Activated CD4-positive, alpha-beta memory T cell treated with anti-CD3 and anti-CD28 coated beads, Interleukin-2, amount 10 ng/mL, durations not matched to agents 7 days and 5 days (primary cell): ENCODE data around the gene ARHGAP31. TPM values are rescaled to one million over a fixed set of nuclear protein-coding genes. Genes with fewer than 3 reads are reported as not detected.
A peak's percentile ranks its signal among the peaks of the same experiment; 100 is the strongest.

Source experiments
- CTCF ChIA-PET: fragments of 350-600 bp; sonication (Branson Sonifier 250); formaldehyde crosslinking; loops from one replicate; lab custom pipeline; 2021; ENCODE audit warnings: antibody characterized with exemption, inconsistent platforms; lab: Charles Lee
- POLR2A ChIA-PET: fragments of 350-600 bp; sonication (Branson Sonifier 250); formaldehyde crosslinking; loops from one replicate; lab custom pipeline; 2021; ENCODE audit warnings: antibody characterized with exemption; lab: Charles Lee
- DNase-seq: peaks from one replicate; pipeline ENCODE4 v3.0.0-alpha.2; 2020
- H3K27ac Mint-ChIP-seq: one replicate; pipeline ENCODE4 v1.8.0; 2021; ENCODE audit warnings: mild to moderate bottlenecking, mixed read lengths
- H3K27me3 Mint-ChIP-seq: one replicate; pipeline ENCODE4 v1.8.0; 2021; ENCODE audit warnings: mixed read lengths
- H3K36me3 Mint-ChIP-seq: one replicate; pipeline ENCODE4 v1.8.0; 2021; ENCODE audit warnings: low read depth, mixed read lengths
- H3K4me1 Mint-ChIP-seq: one replicate; pipeline ENCODE4 v1.8.0; 2021; ENCODE audit warnings: mixed read lengths
- H3K4me3 Mint-ChIP-seq: one replicate; pipeline ENCODE4 v1.8.0; 2021; ENCODE audit warnings: mild to moderate bottlenecking, mixed read lengths
- H3K9me3 Mint-ChIP-seq: one replicate; pipeline ENCODE4 v1.8.0; 2021; ENCODE audit warnings: mixed read lengths
- total RNA-seq, 2 experiments: library from RNA; stranded (reverse); gene quantifications; one replicate each; pipeline ENCODE4 v1.2.3, GENCODE V29; 2021

ARHGAP31 gene
- total RNA-seq, 2 experiments from 2014 or later: 3.7 to 4.5 TPM

- H3K27me3 Mint-ChIP-seq: peaks cover 6% of the 10 kb centered on the region
- no peak for DNase-seq
- ChIA-PET POLR2A (interaction anchor here (1.8 kb wide), 1 partner anchor 15 kb away, joined by 4 read pairs; the partner anchor contains the start of gene ARHGAP31), CTCF (no interaction called here)
- H3K27ac Mint-ChIP-seq: no peak overlapping the region
- peaks cover 20% of the 10 kb centered on the region for H3K9me3 Mint-ChIP-seq
- H3K4me3 Mint-ChIP-seq: no peak overlapping the region
- peaks cover 14% of the 10 kb centered on the region for H3K36me3 Mint-ChIP-seq
- H3K4me1 Mint-ChIP-seq: no peaks in the 10 kb centered on the region
These were observed 14.5 kb upstream of the ARHGAP31 start for GRCh38 chr3:119279584-119280243.

- Mint-ChIP-seq H3K4me1 (peaks cover 15% of the 10 kb centered on the region), H3K9me3 (peaks cover 21% of the 10 kb centered on the region), H3K36me3 (peaks cover 18% of the 10 kb centered on the region), H3K27ac (no peak overlapping the region), H3K27me3 (peaks cover 44% of the 10 kb centered on the region), H3K4me3 (no peak overlapping the region)
- no peak for DNase-seq
- ChIA-PET POLR2A (no interaction called here), CTCF (no interaction called here)
These were observed 5.3 kb upstream of the ARHGAP31 start for GRCh38 chr3:119288669-119289403.

- Mint-ChIP-seq H3K36me3 (peaks cover 17% of the 10 kb centered on the region), H3K27ac (no peak overlapping the region), H3K9me3 (peaks cover 18% of the 10 kb centered on the region), H3K27me3 (peaks cover 43% of the 10 kb centered on the region), H3K4me3 (no peak overlapping the region), H3K4me1 (peaks cover 18% of the 10 kb centered on the region)
- ChIA-PET CTCF (no interaction called here), POLR2A (no interaction called here)
- DNase-seq: no peak
These were observed 4.8 kb upstream of the ARHGAP31 start for GRCh38 chr3:119289404-119289770.

GRCh38 chr3:119290613-119291012 lies 3.6 kb upstream of the ARHGAP31 start:
- peaks cover 23% of the 10 kb centered on the region for H3K4me1 Mint-ChIP-seq
- no peak overlapping the region for H3K4me3 Mint-ChIP-seq
- DNase-seq: no peak
- peaks cover 36% of the 10 kb centered on the region for H3K27me3 Mint-ChIP-seq
- peaks cover 9% of the 10 kb centered on the region for H3K36me3 Mint-ChIP-seq
- POLR2A ChIA-PET: interaction anchor here (1.2 kb wide), 1 partner anchor 32 kb away, joined by 3 read pairs; no protein-coding TSS in a partner anchor
- CTCF ChIA-PET: interaction anchor here (0.7 to 1.7 kb wide), 2 partner anchors 48 to 63 kb away, joined by 3 to 4 read pairs; no protein-coding TSS in a partner anchor
- H3K9me3 Mint-ChIP-seq: peaks cover 17% of the 10 kb centered on the region
- H3K27ac Mint-ChIP-seq: no peak overlapping the region

- CTCF ChIA-PET: interaction anchor here (0.7 to 1.7 kb wide), 2 partner anchors 47 to 62 kb away, joined by 3 to 4 read pairs; no protein-coding TSS in a partner anchor
- peaks cover 9% of the 10 kb centered on the region for H3K36me3 Mint-ChIP-seq
- POLR2A ChIA-PET: interaction anchor here (1.2 kb wide), 1 partner anchor 32 kb away, joined by 3 read pairs; no protein-coding TSS in a partner anchor
These were observed 3.0 kb upstream of the ARHGAP31 start for GRCh38 chr3:119291062-119291700.

GRCh38 chr3:119292666-119293065 lies 1.5 kb upstream of the ARHGAP31 start:
- POLR2A ChIA-PET: interaction anchor here (1.0 to 1.3 kb wide), 4 partner anchors 30 to 803 kb away, joined by 3 to 6 read pairs (median 4); no protein-coding TSS in a partner anchor
- Mint-ChIP-seq H3K36me3 (peaks cover 10% of the 10 kb centered on the region), H3K27me3 (peaks cover 37% of the 10 kb centered on the region), H3K27ac (peak overlapping the region; percentile 2), H3K4me3 (peak overlapping the region; percentile 80), H3K4me1 (peaks cover 38% of the 10 kb centered on the region), H3K9me3 (peaks cover 9% of the 10 kb centered on the region)
- CTCF ChIA-PET: interaction anchor here (0.8 to 1.1 kb wide), 3 partner anchors 13 to 52 kb away, joined by 3 read pairs; partner anchors contain the start of gene B4GALT4
- no peak for DNase-seq

More at GRCh38 chr3:119291062-119291700, 3.0 kb upstream of the ARHGAP31 start:
- H3K4me3 Mint-ChIP-seq: no peak overlapping the region
- peaks cover 29% of the 10 kb centered on the region for H3K4me1 Mint-ChIP-seq
- H3K9me3 Mint-ChIP-seq: peaks cover 17% of the 10 kb centered on the region
- no peak overlapping the region for H3K27ac Mint-ChIP-seq
- peaks cover 40% of the 10 kb centered on the region for H3K27me3 Mint-ChIP-seq
- DNase-seq: no peak

GRCh38 chr3:119293105-119293870 lies 895 bp upstream of the ARHGAP31 start:
- peak overlapping the region; percentile 74 for H3K27ac Mint-ChIP-seq
- peaks cover 31% of the 10 kb centered on the region for H3K27me3 Mint-ChIP-seq
- H3K4me1 Mint-ChIP-seq: peaks cover 45% of the 10 kb centered on the region
- peak overlapping the region; percentile 80 for H3K4me3 Mint-ChIP-seq
- CTCF ChIA-PET: interaction anchor here (1.1 to 2.5 kb wide), 2 partner anchors 29 to 52 kb away, joined by 3 to 8 read pairs; partner anchors contain the start of gene B4GALT4
- peaks cover 5% of the 10 kb centered on the region for H3K9me3 Mint-ChIP-seq
- POLR2A ChIA-PET: interaction anchor here (0.7 to 5.9 kb wide), 13 partner anchors 11 to 802 kb away, joined by 3 to 60 read pairs (median 5); partner anchors contain the start of genes B4GALT4, GSK3B, POGLUT1 and TMEM39A
- no peak for DNase-seq
- peaks cover 3% of the 10 kb centered on the region for H3K36me3 Mint-ChIP-seq

- Mint-ChIP-seq H3K9me3 (no peaks in the 10 kb centered on the region), H3K27me3 (peaks cover 28% of the 10 kb centered on the region), H3K36me3 (peaks cover 3% of the 10 kb centered on the region), H3K4me3 (peak overlapping the region; percentile 80), H3K27ac (peak overlapping the region; percentile 76), H3K4me1 (peaks cover 47% of the 10 kb centered on the region)
- DNase-seq: peak; percentile 50
- ChIA-PET POLR2A (interaction anchor here (1.0 to 5.9 kb wide), 11 partner anchors 9 to 800 kb away, joined by 3 to 60 read pairs (median 4); partner anchors contain the start of genes B4GALT4, GSK3B, POGLUT1 and TMEM39A), CTCF (interaction anchor here (1.0 to 2.5 kb wide), 4 partner anchors 20 to 58 kb away, joined by 3 to 8 read pairs (median 3); partner anchors contain the start of gene B4GALT4)
These were observed 801 bp downstream of the ARHGAP31 start for GRCh38 chr3:119294696-119295671.

- Mint-ChIP-seq H3K27me3 (peaks cover 19% of the 10 kb centered on the region), H3K4me3 (peak overlapping the region; percentile 80), H3K9me3 (no peaks in the 10 kb centered on the region), H3K4me1 (peaks cover 47% of the 10 kb centered on the region), H3K27ac (no peak overlapping the region), H3K36me3 (peaks cover 3% of the 10 kb centered on the region)
- DNase-seq: no peak
- ChIA-PET POLR2A (interaction anchor here (0.7 to 5.9 kb wide), 7 partner anchors 8 to 167 kb away, joined by 3 to 60 read pairs (median 6); partner anchors contain the start of genes B4GALT4 and TMEM39A), CTCF (interaction anchor here (1.0 to 1.1 kb wide), 4 partner anchors 8 to 281 kb away, joined by 3 to 4 read pairs (median 3); no protein-coding TSS in a partner anchor)
These were observed 1.9 kb downstream of the ARHGAP31 start for GRCh38 chr3:119295816-119296726.

- peaks cover 52% of the 10 kb centered on the region for H3K4me1 Mint-ChIP-seq
These were observed 2.5 kb downstream of the ARHGAP31 start for GRCh38 chr3:119296727-119297122.

More at GRCh38 chr3:119296727-119297122, 2.5 kb downstream of the ARHGAP31 start:
- POLR2A ChIA-PET: interaction anchor here (0.7 to 5.9 kb wide), 5 partner anchors 11 to 167 kb away, joined by 4 to 60 read pairs (median 6); partner anchors contain the start of genes B4GALT4 and TMEM39A
- Mint-ChIP-seq H3K27me3 (peaks cover 15% of the 10 kb centered on the region), H3K36me3 (peaks cover 3% of the 10 kb centered on the region), H3K4me3 (no peak overlapping the region), H3K27ac (no peak overlapping the region), H3K9me3 (no peaks in the 10 kb centered on the region)
- CTCF ChIA-PET: interaction anchor here (1.0 to 1.9 kb wide), 3 partner anchors 9 to 280 kb away, joined by 3 to 6 read pairs (median 4); no protein-coding TSS in a partner anchor
- DNase-seq: no peak
